ENCODE results near the gene RGS13.

Gene RGS13

GRCh38 chr1:192635939-192636338 is at the start of gene RGS13:
Gene RGS13 (plus strand): TSS chr1:192636147. CDS start chr1:192644335, 8,188 bp downstream.
- no peak for DNase-seq

- no peak for DNase-seq
Observed at GRCh38 chr1:192587386-192588266, 48.3 kb upstream of the RGS13 start.

- DNase-seq = no peak
Observed at GRCh38 chr1:192588546-192588945, 47.4 kb upstream of the RGS13 start.

GRCh38 chr1:192589813-192590212 is 46.1 kb upstream of the RGS13 start:
- no peak for DNase-seq

GRCh38 chr1:192592517-192592916 is 43.4 kb upstream of the RGS13 start:
- no peak for DNase-seq

GRCh38 chr1:192592981-192593708 is 42.8 kb upstream of the RGS13 start:
- no peak for DNase-seq

GRCh38 chr1:192595299-192595698 is 40.6 kb upstream of the RGS13 start:
- DNase-seq = no peak

- DNase-seq = no peak
Observed at GRCh38 chr1:192598589-192598988, 37.4 kb upstream of the RGS13 start.

- DNase-seq = no peak
Observed at GRCh38 chr1:192600275-192600674, 35.7 kb upstream of the RGS13 start.

GRCh38 chr1:192601143-192601542 is 34.8 kb upstream of the RGS13 start:
- no peak for DNase-seq

GRCh38 chr1:192601567-192601966 is 34.4 kb upstream of the RGS13 start:
- DNase-seq = no peak

- no peak for DNase-seq
Observed at GRCh38 chr1:192602757-192603156, 33.2 kb upstream of the RGS13 start.

GRCh38 chr1:192603218-192603787 is 32.6 kb upstream of the RGS13 start:
- no peak for DNase-seq

- no peak for DNase-seq
Observed at GRCh38 chr1:192604979-192605620, 30.8 kb upstream of the RGS13 start.

GRCh38 chr1:192608671-192609070 is 27.3 kb upstream of the RGS13 start:
- DNase-seq = no peak

- no peak for DNase-seq
Observed at GRCh38 chr1:192609110-192610079, 26.6 kb upstream of the RGS13 start.

- DNase-seq = no peak
Observed at GRCh38 chr1:192610112-192610889, 25.6 kb upstream of the RGS13 start.

GRCh38 chr1:192615055-192615454 is 20.9 kb upstream of the RGS13 start:
- no peak for DNase-seq

- no peak for DNase-seq
Observed at GRCh38 chr1:192620071-192620635, 15.8 kb upstream of the RGS13 start.

GRCh38 chr1:192626366-192627179 is 9.4 kb upstream of the RGS13 start:
- no peak for DNase-seq
